Measurements from ENCODE around the gene ASTN2.

- no peak for TF ChIP-seq POLR2AphosphoS5 (IDR thresholded peaks at IDR 0.05)
- no peak for TF ChIP-seq CTCF (IDR thresholded peaks at IDR 0.05)
- no peak for TF ChIP-seq POLR2A (IDR thresholded peaks at IDR 0.05)
These were observed 711.2 kb downstream of the ASTN2 start for GRCh38 chr9:116703634-116704033.

Measured in prostate gland (tissue), 2 donors.